Fibroblast of pulmonary artery (primary cell): Measurements from ENCODE around the gene CACNA1G.

Experiments used
- DNase-seq: peaks from one replicate; pipeline ENCODE4 v3.0.0-alpha.2; 2010; ENCODE audit warnings: low read depth
- H3K4me3 ChIP-seq: replicated peaks from 2 replicates; pipeline ENCODE4 v1.5.1; 2011; ENCODE audit warnings: low read depth, mild to moderate bottlenecking, control low read depth, low read length, moderate library complexity
- CTCF ChIP-seq: IDR thresholded peaks from 2 replicates; pipeline ENCODE4 v1.5.1; 2011; ENCODE audit warnings: mild to moderate bottlenecking, control low read depth, low read length, inconsistent platforms; ENCODE audit errors: missing control alignments

CACNA1G gene

GRCh38 chr17:50607522-50608175, 47.1 kb downstream of the CACNA1G start:
- TF ChIP-seq CTCF = no peak
- no peak for DNase-seq
- no peak overlapping the region for H3K4me3 ChIP-seq

DNA sequence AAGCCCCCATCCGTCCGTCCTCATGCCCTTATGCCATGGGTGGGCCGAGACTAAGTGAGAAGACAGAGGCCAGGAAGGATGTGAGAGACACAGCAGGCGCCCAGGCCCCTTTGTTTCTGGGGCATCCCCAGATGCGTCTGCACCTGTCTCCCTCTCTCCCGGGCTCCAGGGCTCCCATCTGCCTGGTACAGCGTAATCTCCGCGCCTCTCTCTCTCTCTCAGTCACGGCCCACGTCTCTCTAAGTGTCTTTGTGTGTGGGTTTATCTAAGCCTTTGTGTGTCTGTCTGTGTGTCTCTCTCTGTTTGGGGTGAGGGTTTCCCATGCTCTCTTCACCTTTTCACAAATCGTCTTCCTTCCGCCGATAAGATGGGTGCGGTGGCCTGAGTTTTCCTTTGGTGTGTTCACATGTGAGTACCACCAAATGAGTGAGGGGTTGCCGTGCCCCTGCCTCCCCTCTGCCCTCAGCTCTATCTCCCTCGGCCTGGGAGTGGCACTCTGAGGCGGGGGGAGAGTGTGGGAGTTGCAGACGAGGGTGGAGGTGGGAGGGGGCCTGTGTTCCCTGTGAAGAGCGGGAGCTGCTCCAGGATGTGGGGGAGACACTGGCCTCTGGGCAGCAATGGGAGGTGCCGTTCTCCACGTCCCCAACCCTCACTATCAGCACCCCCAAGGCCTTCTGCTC, 48.3 kb downstream of the CACNA1G start:
- no peak for DNase-seq
- no peak overlapping the region for H3K4me3 ChIP-seq

DNA sequence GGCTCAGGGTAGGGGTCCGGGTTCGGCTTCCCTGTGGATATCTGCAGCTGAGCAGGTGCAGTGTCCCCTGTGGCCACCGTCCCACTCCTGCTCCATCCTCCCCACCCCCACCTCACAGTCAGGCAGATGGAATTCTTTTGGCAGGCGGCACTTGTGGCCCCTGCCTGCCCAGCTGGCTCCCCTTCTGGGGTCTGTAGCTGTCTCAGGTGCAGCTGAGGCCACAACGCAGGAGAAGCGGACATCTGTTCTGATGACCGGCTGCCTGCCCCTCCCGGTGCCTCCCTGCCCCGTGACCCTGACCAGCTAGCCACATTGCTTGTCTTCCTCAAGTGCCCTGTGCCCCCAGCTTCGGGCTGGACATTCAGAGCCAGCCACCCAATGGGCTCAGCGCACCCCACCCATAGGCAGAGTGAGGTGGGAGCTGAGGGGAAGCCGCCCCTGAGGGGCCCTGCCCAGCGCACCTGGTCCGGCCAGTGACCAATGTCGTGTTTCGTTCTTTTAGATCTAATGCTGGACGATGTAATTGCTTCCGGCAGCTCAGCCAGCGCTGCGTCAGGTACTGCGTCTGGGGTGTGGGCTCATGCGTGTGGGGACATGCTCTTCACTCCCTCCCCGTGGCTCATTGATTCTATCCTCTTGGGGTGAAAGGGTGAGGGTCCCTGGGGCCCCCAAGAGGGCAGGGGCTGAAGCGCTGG, 49.0 kb downstream of the CACNA1G start:
- TF ChIP-seq CTCF = no peak
- DNase-seq = no peak
- no peak overlapping the region for H3K4me3 ChIP-seq

More for the DNA sequence above, 48.3 kb downstream of the CACNA1G start:
- no peak for TF ChIP-seq CTCF

DNA sequence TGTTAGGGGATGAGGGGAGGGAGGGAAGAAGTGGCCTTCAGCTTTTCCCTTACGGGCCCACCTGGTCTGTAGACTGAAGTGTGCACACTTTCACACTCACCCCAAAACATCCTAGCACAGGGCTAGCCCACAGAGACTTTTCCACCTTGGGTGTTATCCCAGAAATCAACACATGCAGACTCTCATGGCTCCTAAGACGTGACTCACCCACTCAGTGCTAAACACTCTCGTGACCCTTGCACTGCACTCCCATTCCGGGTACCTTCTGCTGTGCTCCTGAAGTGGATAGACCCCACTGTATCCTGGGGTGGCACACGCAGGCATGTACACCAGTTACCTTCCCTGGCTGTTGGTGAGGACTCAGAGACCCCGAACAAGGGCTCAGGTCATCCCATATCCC, 51.1 kb downstream of the CACNA1G start:
- no peak for DNase-seq
- no peak overlapping the region for H3K4me3 ChIP-seq
- TF ChIP-seq CTCF = no peak

- DNase-seq = no peak
- no peak overlapping the region for H3K4me3 ChIP-seq
- no peak for TF ChIP-seq CTCF
Measured at GRCh38 chr17:50612281-50612680, 51.8 kb downstream of the CACNA1G start.

DNA sequence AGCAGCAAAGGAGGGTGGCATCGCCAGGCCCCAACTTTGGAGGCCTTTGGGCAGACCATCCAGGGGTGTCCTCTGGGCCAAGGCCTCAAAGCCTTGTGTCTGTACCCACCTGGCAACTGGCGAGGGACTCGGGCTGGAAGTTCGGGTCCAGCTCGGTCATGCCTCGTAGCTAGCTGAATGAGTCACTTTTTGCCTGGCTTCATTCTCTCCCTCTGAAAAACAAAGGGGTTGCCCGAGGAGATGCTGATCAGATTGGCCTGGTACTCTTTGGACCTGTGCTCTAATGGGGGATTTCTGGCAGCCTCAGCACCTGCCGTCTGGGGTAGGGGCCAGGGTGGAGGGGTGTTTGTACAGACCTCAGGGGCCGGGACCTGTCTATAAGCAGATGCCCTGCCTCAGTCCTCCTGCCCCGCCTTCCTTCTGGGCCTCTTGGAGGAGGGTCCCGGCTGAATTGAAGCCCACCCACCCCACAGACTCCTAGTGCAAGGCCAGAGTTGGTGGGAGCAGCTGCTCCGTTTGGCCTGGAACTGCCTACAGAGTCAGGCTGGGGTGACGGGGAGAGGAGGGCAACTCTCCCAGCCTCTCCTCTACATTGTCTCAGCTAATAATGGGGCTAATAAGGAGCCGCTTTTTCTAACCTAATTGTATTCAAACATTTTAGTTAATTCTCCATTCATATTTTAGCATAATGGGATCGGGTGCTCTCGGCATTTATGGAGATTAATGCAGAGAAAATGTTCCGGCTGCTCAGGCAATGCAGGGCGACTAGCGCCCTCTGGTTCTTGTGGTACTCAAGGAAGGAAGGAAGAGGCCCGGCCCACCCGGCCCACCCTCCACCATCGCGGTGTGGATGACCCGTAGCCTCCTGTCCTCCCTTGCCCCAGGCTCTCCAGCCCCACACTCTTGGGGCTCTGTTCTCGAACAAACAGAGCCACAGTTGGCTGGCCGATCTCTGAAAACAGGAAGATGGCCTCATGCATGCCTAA, 52.8 kb downstream of the CACNA1G start:
- no peak overlapping the region for H3K4me3 ChIP-seq
- TF ChIP-seq CTCF = no peak
- DNase-seq = no peak
